HG03439 (cell line): ENCODE measurements around the gene MAGI1.
"Not testable (repeated sequence)": the region's sequence is repeated elsewhere in the genome, so short reads cannot be mapped to it uniquely, and the experiment has no call there.

ENCODE experiments used
- ATAC-seq: cut with Tn5 transposase; IDR thresholded peaks from one replicate; pipeline ENCODE4 v1.9.1; 2021; ENCODE audit warnings: mild to moderate bottlenecking, moderate library complexity; ENCODE audit not compliant: unreplicated experiment

Gene MAGI1

DNA sequence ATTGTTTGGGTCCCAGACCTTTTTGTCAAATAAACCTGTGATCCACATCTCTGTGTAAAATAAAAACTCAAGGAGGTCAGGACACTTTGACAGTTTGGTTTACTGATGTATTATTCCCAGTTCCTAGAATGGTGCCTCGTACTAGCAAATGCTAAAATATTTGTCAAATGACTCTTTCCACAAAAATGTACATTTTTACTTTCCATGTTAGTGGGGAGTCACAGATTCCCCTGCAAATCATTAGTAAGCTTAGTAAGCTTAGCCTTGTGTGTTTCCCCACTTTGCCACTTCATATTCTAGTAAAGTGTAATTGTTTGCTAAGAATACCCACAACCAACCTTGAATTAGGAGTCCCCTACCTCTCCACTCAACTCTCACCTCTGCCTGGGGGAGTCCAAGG is 2.4 kb upstream of the MAGI1 start:
- ATAC-seq, result no peak

DNA sequence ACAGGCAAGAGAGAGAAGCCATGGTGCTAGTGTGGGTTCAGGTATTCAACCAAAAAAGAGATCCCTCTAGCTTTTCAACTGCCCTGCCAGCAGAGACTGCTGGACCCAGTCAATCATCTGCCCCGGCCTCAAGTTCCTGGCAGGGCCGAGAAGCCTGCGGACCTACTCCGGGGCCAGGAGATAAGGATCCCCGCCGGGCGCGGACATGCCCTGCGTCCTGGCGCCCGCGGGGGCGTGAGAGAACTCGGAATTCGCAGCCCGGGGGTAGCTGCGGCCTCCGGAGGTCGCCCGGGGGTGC is 821 bp upstream of the MAGI1 start:
- no peak for ATAC-seq

DNA sequence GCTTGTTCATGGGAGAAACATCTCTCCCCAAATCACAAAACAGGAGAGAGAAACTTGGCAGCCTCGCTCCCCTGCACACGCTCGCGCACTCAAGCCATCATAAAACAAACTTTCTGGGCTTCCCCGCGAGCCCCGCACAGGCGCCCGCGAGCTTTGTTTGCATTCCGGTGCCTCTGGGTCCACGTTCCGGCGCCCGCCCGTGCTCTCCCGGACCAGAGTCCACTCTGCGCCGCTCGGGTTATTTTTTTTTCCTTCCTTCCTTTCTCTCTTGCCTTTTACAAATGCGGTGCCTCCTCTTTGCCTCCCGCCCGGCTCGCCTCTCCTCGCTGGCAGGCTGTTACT is 363 bp downstream of the MAGI1 start:
- no peak for ATAC-seq

DNA sequence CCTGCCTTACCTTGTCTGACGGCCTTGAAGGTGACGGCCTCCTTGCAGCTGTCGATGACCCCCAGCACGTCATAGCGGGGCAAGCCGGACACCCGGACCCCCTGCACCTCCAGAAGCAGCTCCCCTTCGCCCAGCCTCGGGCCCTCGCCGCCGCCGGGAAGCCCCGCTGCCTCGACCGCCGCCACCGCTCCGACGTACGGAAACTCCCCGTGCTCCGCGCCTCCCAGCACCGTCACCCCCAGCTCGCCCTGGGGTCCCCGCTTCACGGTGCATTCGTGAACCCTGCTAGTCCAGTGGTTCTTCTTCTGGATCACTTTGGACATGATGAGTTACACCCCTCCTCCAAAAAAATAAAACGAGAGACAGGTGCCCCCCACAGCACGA is 740 bp downstream of the MAGI1 start:
- no peak for ATAC-seq

DNA sequence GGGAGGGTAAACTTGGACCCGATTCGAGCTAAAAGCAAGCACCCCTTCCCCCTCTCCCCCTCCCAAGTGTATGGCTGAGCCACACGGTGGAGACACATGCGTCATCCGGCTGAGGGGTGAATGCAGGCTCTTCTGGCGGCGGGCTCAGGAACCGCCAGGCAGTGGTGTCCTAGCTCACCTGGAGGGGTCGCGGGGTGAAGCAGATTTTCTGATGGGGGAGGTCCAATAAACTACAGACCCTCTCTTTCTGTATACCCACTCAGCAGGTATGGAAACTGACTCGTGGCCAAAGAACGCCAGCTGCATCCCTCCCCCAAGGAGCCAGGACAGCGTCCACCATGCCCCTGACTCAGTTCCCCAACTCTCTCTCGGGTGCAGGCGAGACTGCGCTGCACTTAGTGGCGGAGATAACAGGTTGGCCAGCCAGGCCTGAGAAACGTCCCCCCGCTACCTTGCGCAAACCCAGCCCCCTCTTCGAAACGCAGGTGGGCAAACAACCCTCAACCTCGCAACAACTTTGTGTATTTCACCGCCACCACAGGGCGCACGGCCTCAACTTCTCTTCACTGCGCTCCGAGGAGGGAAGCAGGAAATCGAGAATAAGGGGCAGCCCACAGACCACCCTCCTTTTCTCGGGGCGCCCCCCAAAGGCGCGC is 1.3 kb downstream of the MAGI1 start:
- no peak for ATAC-seq

DNA sequence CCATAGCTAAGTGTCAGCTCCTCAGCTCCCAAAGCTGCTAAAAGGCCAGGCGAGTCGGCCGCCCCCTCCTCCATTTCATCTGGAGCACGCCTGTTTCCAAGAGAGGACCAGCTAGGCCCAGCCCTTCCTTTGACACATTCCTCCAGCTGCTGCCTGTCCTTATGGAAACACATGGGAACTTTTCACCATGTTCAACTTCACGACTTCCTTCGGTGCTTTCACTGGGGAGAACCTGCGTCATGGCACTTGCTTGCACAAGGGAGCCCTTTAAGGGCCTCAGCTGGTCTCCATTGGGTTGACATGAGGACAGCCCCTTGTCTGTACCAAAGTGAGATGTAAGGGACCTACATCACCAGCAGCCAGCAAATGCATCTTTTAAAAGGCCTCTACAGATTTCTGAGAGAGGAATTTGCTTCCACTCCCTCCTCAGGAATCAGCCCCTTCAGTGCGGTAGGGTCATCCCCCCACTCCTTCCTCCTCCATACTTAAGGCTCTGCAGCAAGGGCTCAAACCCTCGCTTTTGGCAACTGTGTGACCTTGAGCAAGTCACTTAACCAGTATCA is 2.1 kb downstream of the MAGI1 start:
- no peak for ATAC-seq

DNA sequence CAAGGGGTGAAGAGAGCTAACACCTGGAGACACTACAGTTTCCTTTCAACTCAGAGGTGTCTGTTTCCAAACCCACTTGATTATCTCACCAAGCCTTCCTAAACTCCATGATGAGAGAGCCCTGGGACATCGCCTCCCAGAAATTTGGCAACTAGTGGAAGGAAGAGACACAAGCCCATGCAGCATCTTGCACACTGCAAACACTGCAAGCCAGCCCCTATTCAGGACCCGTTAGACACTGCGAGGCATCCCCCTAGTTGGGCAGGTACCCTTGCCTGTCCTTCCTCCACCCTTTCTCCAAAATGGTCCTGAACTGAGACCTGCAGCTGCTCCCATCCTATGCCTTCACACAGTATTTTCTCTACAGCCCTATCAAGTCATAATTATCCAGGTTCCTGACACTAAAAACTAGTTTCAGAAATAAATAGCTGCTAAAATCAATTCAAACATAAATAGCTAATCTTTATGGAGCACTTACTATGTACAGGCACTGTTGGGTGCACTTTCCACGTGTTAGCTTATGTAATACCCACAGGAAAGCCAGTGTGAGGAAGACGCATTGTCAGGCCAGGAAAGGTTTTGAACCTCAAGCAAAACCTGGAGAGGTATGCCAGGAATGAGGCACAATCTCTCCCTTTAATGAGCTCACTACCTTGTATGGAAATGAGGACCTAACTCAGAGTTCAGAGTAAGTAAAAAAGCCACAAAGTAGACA is 2.8 kb downstream of the MAGI1 start:
- no peak for ATAC-seq

DNA sequence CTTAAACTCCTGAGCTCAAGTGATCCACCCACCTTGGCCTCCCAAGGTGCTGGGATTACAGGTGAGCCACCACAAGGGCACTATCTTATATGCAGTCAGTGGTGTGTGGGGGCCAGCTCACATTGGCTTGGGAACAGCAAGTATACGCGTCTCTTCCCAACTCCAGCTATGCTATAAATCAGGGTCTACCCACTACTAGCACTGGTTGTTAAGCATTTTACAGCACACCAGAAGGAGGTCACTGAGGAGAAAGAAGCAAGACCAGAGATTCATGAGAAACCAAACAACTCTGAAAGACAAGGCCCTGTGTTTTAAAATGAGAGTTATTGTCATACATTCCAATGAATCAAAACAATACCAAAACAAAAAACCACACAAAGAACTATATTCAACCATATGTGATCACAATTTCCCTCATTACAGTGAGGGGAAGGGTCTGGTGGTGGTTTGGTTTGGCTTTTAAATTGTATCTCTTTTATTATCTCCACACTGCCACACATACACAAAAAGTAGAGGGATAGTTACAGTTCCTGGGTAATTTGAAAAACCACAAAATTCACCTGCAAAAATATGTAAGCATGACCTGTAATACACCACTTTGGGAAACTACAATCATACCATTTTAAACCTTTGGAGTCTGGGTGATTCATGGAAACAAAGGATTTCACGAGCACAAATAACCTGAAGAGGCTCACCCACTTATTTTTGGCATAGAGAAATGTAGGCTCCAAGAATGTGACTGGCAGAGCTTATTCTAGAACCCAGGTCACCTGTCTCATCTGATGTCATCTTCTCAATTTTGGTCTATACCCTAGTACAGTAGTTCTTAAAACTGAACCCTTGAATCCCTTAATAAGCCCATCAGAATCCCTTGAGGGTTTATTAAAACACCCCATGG is 5.2 kb downstream of the MAGI1 start:
- ATAC-seq, result no peak

DNA sequence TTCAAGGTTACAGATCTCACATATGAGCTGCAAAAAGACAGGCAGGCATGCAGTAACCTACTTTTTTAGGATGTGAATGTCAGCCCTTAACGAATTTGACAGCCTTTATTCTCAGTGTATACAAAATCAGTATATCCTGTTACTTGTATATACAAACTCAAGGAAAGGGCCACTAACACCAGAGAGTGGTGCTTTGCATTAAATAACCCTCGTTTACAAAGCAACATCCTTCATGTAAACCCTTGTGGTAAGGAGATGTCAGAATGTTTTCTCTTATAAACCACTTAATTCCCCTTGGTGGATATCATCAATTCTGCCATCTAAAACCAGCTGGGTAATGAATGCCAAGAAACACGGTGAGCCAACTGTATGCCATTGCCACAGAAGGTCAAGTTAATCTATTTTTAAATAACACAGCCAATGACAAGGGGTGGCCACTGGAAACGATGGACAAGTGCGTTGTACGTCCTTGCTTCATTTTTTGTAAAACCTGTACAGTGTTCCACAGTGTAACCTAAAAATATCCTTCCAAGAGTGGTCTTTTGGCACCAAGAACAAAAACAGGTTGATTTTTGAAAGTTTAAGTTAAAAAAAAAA is 7.5 kb downstream of the MAGI1 start:
- ATAC-seq, result no peak

DNA sequence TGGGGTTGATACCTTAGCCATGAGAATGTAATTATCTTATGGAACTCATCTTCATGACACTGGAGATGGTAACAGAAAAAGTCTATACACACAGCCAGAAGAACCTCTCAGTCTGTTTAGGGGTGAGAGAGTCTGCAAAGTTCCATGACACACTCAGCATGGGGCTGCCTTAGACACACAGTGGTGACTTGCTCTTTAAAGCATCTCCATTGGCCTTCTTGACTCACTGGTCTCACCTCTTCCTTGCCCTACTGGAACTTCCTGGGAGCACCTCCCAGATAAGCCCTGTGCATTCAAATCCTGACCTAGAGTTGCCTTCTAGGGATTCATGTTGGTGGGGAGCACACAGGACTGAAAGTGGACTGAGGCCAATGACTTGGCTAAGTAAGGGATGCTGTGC is 9.3 kb downstream of the MAGI1 start:
- ATAC-seq, result no peak

DNA sequence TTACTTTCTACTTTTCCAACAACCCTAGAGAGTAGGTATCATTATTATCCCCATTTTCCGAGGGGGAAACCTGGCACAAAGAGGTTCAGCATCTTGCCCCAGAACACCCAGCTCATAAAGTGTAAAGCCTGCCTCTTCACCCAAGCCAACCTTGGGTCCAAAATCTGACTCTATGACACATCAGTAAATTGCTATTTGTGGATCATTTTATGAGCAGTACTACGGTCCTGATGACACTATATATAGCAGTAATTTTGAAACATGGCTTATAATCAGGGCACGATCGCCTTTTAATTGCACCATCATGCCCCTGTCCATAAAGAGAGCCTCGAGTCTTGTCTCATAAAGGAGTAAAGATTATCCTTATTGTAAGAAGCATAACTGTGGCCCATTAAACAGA is 9.7 kb downstream of the MAGI1 start:
- no peak for ATAC-seq

DNA sequence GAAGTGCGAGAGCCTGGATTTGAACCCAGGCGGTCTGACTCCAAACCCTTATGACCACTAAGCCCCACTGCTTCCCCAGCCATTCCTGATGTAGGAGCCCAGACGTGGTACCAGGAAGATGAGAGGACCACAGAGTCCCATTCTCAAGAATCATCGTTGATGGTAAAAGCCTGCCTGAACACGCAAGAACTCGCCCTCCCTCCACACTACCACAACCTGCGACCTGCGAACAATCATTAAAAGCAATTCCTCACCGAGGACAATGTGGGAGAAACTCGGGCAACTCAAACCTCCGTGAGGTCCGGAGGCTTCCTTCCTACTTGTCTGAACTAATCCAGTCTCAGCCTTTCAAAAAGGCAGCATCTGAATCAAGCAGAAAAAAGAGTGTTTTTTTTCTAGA is 10.3 kb downstream of the MAGI1 start:
- ATAC-seq, result no peak

DNA sequence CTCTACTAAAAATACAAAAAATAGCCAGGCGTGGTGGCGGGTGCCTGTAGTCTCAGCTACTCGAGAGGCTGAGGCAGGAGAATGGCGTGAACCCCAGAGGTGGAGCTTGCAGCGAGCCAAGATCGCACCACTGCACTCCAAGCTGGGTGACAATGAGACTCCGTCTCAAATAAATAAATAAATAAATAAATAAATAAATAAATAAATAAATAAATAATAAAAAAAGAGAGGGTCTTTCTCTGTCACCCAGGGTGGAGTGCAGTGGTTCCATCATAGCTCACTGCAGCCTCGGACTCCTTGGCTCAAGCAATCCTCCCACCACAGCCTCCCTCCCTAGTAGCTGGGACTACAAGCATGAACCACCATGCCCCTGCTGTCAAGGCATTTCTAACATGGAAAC is 11.6 kb downstream of the MAGI1 start:
- not testable (repeated sequence) for ATAC-seq

DNA sequence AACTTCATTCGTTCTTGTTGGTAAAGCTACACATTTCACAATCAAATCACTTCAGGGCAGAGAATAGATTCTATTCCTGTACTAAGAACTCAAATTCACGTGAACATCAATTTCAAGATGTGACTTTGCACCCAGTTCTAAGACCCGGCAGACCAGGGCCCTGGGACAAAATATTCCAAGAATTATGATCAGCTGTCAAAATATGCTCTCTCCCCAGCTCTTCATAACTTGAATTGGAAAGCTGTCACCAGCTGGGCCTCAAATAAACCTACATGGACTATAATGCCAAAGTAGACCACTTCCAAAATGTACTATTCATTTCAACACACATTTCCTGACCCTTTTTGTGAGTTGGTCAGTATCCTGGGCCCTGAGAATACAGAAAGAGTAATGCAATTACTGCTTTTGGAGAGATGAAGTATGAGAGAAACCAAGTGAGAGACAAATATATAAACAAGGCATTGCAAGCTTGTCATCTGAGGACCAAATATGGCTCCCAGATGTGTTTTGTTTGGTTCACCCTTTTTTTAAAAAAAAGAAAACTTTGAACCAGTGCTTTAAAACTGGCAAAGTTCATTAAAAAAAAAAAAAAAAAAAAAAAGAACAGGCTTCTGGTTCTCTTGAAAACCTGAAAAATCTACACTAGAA is 14.9 kb downstream of the MAGI1 start:
- no peak for ATAC-seq

DNA sequence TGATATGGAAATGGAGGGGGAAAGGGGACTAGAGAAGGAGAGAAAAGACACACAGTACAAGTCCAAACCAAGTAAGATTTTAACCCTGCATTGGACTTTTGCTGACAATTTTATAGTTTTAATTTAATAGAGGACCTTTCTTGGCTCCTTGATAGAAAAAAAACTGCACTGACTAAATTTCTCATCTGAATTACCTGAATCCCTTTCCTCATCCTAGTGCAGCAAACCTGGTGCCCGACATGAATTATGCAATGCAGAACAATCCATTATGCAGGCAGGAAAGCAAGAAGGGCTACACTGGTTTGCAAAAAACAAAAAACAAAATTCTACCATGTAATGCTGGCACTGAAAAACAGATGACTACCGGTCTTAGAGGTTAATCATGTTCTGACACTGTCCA is 15.5 kb downstream of the MAGI1 start:
- no peak for ATAC-seq

DNA sequence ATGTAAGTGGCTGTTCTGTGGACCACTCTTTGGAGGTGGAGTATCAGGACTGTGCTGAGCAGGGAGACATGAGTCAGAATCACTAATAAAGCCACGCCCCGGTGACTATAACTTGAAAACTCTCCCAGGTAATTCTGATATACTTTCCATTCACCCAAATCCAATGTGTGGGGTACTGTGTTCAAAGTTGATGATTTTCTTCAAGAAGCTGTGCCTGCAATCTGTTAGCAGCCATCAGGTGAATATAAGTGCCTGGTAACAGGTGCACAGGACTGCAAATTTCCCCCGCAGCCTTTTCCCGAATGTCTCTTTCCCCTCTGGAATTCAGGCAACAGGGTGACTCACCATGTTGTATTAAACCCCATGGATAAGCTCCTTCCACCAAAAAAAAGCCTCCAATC is 17.0 kb downstream of the MAGI1 start:
- no peak for ATAC-seq

DNA sequence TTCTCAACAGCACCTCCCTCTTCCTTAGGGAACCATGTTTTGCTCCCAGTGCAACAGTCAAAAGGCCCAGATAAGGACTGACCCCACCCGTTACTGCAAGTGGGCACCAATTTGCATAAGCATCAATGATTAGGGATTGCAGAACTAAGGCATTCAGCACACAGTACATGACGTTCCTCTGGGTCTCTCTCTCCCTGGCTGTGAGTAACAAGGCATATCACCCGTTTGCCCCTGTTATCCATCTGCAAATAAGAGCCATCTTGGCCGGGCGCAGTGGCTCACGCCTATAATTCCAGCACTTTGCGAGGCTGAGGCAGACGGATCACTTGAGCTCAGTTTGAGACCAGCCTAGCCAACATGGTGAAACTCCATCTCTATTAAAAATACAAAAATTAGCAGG is 18.8 kb downstream of the MAGI1 start:
- no peak for ATAC-seq

DNA sequence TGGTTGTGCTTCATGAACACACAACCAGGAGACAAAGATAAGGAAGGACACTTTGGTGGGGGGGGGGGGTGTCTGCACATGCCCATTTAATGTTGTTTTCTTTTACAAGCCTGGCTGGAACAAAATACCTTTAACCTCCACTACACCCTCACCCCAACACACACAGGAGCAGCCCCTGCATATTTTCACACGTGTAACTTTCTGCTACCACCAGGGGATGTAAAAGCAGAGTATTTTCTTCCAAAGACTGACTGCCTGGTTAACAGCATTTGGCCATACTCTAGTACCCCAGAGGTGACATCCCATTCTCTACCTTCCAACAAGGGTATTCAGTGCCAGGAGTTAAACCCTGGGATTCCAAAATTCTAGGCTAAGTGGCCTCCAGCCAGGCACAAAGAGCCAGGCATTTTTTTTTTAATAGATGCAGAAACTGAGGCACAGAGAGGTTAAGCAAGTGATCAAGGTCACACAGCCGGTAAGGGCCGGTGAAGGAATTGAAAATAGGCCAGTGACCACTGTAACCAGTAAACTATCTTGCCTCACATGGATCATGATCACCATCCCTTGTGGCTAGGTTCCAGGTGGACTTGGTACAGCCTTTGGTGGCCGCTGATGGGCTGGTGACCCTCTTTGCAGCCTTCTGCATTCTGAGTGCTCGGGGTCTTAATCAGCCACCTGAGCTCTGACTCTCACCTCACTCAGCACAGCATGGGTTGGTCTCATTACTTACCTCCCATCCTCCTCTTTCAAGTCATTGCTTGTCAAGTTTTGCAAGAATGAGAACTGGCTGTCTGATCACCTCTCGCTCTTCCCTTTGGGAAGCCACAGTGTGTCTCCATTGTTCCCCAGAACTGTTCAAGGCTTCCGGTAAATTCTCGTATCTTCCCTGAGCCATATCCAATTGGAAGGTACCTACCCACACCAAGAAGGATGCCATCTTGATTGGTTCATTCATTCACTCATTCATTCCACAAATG is 20.4 kb downstream of the MAGI1 start:
- ATAC-seq, result no peak

DNA sequence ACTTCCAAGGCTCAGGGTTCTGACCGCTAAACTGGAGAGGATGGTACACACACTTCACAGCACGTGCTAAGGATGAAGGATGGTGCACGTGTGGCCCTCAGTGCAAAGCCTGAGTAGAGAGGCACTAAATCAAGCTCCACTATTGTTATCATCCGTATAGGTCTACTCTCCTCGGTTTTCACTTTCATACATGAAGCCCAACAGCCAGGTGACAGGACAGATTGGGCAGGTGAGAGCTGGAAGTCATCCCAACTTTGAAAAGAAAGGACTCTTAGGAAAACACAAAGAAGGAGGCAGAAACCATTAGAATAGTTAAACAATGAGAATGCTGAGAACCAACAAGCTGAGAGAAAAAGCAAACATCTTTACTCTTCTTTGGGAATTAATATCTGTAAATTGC is 21.1 kb downstream of the MAGI1 start:
- no peak for ATAC-seq

DNA sequence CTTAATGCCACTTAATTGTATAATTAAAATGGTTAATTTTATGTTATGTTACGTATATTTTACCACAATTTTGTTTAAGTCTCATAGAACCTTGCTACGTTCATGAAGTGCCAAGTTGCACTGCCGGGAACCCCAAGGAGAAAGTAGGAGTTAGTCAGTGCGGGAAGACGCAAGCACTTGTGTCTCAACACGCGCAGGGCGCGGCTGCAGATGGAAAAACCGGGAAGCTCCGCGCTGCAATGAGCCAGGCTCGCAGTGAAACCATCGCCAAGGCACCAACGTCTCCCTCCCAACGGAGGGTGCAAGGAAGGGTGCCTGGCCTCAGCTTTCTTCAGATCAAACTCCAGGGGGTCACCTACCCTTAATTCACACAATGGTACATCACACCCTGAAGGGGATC is 21.6 kb downstream of the MAGI1 start:
- ATAC-seq, result no peak
